T-helper 1 cell (primary cell): ENCODE results near the gene PDE1C.
"Not testable (repeated sequence)": the region's sequence is repeated elsewhere in the genome, so short reads cannot be mapped to it uniquely, and the experiment has no call there.

Source experiments
- DNase-seq, 5 donors: peaks; one replicate each; pipeline ENCODE4 v3.0.0-alpha.2; 2012 to 2020
- total RNA-seq, 4 donors: gene quantifications; one replicate each; lab custom pipeline; 2026; lab: John Stamatoyannopoulos, UW

The PDE1C gene
- total RNA-seq = 0 reads per million in 4 donors

DNA sequence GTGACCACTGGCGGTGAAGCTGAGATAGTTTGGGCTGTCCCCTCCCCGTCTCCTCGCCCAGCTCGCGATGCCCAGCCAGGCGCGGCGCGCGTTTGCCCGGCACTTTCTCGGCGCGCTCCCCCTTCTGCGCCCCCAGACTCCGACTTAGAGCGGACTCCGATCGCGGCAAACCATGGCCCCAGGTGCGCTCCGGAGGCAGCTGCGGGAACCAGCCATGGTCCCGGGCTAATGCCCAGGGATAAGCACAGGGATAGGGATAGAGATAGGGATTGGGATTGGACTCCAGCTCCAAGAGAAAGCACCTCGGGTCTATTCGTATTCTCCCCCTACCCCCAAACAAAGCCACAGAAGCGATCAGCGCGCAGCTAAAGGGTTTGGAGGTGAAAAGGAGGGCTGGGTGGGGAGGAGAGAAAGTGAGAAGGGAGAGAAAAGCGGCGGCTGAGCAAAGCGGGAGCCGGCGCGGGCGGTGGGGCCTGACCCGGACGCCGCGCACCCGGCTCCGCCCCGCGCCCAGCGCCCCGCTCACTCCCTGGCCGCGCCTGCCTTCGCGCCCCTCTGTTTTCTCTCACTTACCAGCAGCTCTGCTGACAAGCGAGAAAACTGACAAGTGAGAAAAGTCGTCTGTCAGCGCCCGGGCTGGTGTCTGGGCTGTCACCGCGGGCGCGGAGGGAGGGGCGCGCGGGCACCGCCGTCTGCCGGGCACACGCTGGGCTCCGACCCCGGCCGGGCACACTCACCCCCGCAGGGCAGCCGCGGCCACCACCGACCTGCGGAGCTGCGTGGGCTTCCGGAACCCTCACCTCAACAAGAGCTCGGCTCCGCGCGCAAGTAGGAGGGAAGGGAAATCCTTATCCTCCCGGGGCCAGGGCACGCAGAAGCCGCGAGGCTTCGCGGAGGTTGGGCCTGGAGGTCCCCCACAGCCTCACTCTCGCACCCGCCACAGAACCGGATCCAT lies at the start of gene PDE1C:
Gene PDE1C, minus strand, starts transcription at position 2 of the 955 bp plus-strand sequence.
- no peak for DNase-seq

DNA sequence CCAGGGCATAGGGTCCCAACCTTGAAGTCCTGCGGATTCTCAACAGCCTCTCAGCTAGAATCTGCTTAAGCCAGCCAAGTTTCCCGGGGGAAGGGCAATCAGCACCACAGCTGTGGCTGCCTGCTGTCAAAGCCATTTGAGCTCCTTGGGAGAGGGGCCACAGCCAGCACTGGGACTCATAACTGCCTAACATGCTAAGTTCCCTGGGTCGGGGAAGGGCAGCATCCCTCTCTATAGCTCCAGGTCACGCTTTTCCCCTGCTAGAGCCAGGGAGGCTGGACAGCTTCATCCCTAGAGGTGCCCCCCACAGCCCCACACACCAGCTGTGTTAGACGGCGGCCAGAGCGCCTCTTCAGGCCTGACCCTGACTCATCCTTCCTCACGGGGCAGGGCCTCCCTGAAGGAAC lies 49.6 kb upstream of the PDE1C start:
- DNase-seq = no peak

DNA sequence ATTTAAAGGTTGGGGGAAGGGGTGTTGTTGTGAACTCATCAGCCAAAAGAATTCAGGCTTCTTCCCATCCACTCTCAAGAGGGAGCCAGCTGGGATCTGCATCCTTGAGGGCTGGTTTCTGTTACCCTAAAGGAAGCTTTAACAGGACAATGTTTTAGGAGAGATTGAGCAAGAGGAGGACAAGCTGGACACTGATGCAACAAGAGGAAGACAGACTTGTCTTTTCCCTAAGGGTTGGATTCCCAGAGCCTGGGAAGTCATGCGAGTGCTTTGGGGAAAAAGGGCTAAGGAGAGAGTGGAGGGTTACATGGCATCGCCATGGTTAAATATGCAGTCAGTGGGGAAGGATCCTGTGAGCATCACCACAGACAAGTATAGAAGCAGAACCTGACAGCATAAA lies 47.6 kb upstream of the PDE1C start:
- DNase-seq = no peak

GRCh38 chr7:32116436-32116835 lies 46.2 kb upstream of the PDE1C start:
- no peak for DNase-seq

- DNase-seq = no peak
These were observed 45.6 kb upstream of the PDE1C start for GRCh38 chr7:32115831-32116230.

- DNase-seq = no peak
These were observed 38.4 kb upstream of the PDE1C start for GRCh38 chr7:32108651-32109050.

GRCh38 chr7:32104766-32105165 lies 34.6 kb upstream of the PDE1C start:
- no peak for DNase-seq

- DNase-seq = no peak
These were observed 33.2 kb upstream of the PDE1C start for GRCh38 chr7:32103361-32103760.

DNA sequence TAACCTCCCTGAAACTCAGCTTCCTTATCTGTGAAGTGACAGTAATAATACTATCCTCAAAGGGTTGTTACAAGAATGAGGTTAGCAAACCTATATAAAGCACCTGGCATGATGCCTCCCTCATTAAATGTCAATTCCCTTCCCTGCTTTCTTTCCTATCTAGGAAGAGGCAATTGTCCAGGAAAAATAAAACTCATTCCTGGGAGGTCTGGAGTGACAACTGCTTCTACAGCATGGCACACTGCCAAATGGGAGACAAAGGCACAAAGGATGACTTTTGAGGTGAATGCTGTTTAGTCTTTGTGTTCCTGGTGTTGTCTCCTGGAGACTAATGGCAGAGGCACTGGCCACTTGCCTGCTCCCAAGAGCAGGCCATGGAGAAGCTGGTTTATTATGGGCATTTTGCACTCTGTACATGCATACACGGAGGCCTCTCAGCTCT lies 32.2 kb upstream of the PDE1C start:
- DNase-seq = no peak

DNA sequence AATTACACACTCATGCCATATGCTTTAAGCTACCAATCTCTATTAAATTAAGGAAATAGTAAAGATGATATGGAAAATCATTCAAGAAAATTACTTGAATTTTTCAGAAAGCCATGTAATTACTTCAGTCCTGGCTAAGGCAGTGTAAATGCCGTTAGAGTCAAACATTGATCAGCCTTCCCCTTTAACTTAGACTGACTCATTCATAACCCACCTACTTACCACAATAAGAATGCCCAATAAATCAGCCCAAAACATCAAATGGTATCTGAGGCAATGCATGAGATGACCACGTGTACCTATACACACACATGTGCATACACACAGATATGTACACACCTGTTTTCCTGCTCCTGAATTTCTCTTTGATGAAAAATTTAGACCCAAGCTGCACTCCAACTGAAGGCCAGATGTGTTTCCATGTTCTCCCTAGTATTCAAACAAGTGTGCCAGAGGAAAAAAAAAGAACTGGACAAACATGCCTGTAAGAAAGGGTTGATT lies 30.2 kb upstream of the PDE1C start:
- no peak for DNase-seq

DNA sequence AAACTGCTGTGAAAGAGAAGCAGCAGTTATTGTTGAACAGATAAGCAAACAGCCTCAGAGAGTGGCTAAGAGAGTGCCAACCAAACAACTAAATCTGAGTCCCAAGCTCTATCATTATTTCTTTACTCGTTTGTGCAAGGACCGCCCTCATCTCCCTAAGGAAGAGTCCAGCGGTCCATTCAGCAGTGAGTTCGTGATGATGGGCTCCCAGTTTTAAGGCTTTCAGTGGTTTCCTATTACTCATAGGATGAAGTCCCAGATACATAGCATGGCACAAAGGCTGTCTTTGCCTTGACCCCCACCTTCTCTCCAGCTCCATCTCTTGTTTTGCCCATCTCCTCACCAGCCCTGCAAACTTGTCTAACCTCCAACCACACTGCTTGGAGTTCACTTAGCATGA lies 24.3 kb upstream of the PDE1C start:
- DNase-seq = no peak

GRCh38 chr7:32093415-32094408 lies 23.5 kb upstream of the PDE1C start:
- no peak for DNase-seq

GRCh38 chr7:32092346-32092745 lies 22.1 kb upstream of the PDE1C start:
- DNase-seq = no peak

- DNase-seq = no peak
These were observed 21.5 kb upstream of the PDE1C start for GRCh38 chr7:32091608-32092210.

- DNase-seq = no peak
These were observed 19.5 kb upstream of the PDE1C start for GRCh38 chr7:32089678-32090077.

DNA sequence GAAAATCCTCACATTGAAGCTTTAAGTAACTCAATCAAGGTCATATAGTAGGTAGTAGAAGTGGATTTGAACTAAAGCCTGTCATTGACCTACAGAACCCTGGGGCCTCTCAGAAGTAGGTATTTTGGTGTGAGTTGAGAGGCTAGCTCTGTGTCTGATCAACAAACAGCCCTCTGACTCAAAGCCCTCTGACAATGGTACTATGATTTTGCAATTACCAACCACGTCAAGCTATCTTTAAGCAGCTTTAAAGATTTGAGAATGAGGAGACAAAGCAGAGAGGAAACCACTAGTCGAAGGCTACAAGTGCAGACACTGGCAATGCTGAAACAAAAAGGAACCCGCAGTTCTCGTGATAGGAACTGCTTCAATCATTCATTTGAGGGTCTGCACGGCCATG lies 19.0 kb upstream of the PDE1C start:
- DNase-seq = no peak

GRCh38 chr7:32088451-32088881 lies 18.3 kb upstream of the PDE1C start:
- no peak for DNase-seq

DNA sequence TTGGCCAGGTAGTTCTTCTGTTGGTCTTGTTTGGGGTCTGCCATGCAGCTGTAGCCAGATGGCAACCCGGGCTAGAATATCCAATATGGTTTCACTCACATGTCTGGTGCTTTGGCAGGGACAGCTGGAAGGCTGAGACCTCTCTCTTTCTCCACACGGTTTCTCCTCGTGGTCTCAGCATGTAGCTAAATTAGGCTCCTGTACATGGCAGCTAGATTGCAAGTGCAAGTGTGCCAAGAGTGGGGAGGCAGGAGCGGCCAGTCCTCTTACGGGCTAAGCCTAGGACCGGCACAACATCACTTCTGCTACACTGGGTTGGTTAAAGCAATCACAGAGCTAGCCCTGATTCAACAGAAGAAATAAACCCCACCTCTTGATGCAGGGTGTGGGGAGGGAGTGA lies 9.3 kb upstream of the PDE1C start:
- DNase-seq = no peak

DNA sequence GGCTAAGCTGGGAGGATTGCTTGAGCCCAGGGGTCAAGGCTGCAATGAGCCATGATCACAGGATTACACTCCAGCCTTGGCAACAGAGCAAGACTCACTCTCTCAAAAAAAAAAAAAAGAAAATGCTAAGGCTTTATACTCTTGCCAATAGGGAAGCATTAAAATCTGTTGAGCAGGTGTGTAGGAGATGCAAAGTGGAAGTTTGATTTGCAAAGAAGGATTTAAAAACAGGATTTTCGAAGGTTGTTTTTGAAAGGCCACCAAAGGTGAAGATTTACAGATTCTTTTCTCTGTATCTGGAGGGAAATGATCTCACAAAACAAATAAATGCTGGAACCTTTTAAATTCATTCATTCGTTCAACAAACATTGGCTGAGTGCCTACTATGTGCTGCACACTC lies 8.6 kb upstream of the PDE1C start:
- no peak for DNase-seq

- DNase-seq = no peak
These were observed 7.6 kb upstream of the PDE1C start for GRCh38 chr7:32077806-32078205.

GRCh38 chr7:32076802-32077201 lies 6.6 kb upstream of the PDE1C start:
- not testable (repeated sequence) for DNase-seq

GRCh38 chr7:32075612-32076011 lies 5.4 kb upstream of the PDE1C start:
- no peak for DNase-seq
